Liver (tissue), 3 donors: ENCODE results near the gene CD9.

Experiments used
- CTCF ChIP-seq: fragments of 150-350 bp; IDR thresholded peaks from 2 replicates; pipeline ENCODE4 v1.5.1; 2017; ENCODE audit warnings: improper control_type of control experiment, low read depth, low read length; ENCODE audit not compliant: missing input control
- GABPA ChIP-seq, 2 donors: IDR thresholded peaks in 1 of 2; conservative IDR thresholded peaks in 1 of 2; 2 replicates each; pipeline ENCODE4 v1.6.1; 2016; ENCODE audit warnings: antibody characterized with exemption in 2 of 2, mild to moderate bottlenecking in 1 of 2, moderate library complexity in 1 of 2
- HNF4G ChIP-seq: IDR thresholded peaks from 2 replicates; pipeline ENCODE4 v1.6.1; 2016; ENCODE audit warnings: antibody characterized with exemption
- MAX ChIP-seq: IDR thresholded peaks from 2 replicates; pipeline ENCODE4 v1.6.1; 2016; ENCODE audit warnings: antibody characterized with exemption
- RAD21 ChIP-seq, 2 donors: IDR thresholded peaks; 2 replicates each; pipeline ENCODE4 v1.6.1; 2016; ENCODE audit warnings: antibody characterized with exemption in 2 of 2, mild to moderate bottlenecking in 2 of 2
- REST ChIP-seq: IDR thresholded peaks from 2 replicates; pipeline ENCODE4 v1.6.1; 2016; ENCODE audit warnings: antibody characterized with exemption, mild to moderate bottlenecking
- SP1 ChIP-seq: IDR thresholded peaks from 2 replicates; pipeline ENCODE4 v1.6.1; 2018; ENCODE audit warnings: antibody characterized with exemption, mild to moderate bottlenecking
- TAF1 ChIP-seq: conservative IDR thresholded peaks from 2 replicates; pipeline ENCODE4 v1.6.1; 2016; ENCODE audit warnings: antibody characterized with exemption, mild to moderate bottlenecking
- YY1 ChIP-seq: IDR thresholded peaks from 2 replicates; pipeline ENCODE4 v1.6.1; 2016; ENCODE audit warnings: antibody characterized with exemption, mild to moderate bottlenecking
- ZBTB33 ChIP-seq: IDR thresholded peaks from 2 replicates; pipeline ENCODE4 v1.6.1; 2016; ENCODE audit warnings: antibody characterized with exemption
- donor health status: healthy.
- donor health status: healthy.

DNA sequence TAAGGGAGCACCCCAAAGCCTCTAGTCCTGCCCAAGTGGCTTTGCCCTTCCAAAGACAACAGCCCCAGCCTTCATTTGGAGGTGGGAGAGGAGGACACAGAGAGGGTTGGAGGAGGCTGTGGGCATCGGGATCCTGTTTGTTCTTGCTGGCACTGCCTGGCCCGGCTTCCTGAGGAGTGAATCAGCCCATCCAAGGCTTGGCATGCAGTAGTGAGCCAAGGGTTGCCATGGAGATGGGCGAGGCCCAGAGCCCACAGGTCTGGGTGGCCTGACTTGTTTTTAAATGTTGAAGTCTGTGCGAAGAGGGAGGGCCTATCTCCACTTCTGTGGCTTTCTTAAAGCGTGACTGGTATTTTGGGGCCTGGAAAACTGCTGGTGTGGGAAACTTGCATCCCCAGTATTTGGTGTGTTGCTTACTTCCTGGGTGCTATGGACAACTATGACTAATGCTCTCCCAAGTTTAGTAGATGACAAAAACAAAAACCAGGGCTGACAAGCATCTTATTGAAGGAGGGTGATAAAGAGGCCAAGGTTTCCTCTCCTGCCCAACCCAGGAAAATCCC, 15.8 kb downstream of the CD9 start:
- TF ChIP-seq CTCF, result no peak
- no peak for TF ChIP-seq SP1
- no peak for TF ChIP-seq TAF1
- TF ChIP-seq RAD21 (IDR thresholded peaks at IDR 0.05), result no peak
- no peak for TF ChIP-seq YY1
- TF ChIP-seq HNF4G, result no peak
- no peak for TF ChIP-seq GABPA (IDR thresholded peaks at IDR 0.05 in 1 of 2, conservative IDR thresholded peaks at IDR 0.05 in 1 of 2)
- TF ChIP-seq MAX, result no peak
- TF ChIP-seq REST, result no peak
- TF ChIP-seq ZBTB33, result no peak
